HepG2 (cell line): ENCODE results near the gene SOWAHA. TPM values are rescaled to one million over a fixed set of nuclear protein-coding genes. Genes with fewer than 3 reads are reported as not detected.

Source experiments
- ESRRA ChIP-seq: sonication (generic); formaldehyde crosslinking; IDR thresholded peaks from 2 replicates; pipeline ENCODE4 v1.5.1; 2020; ENCODE audit warnings: mild to moderate bottlenecking, low read depth, missing genetic modification reagents
- GZF1 ChIP-seq: sonication (generic); formaldehyde crosslinking; IDR thresholded peaks from 2 replicates; pipeline ENCODE4 v1.5.1; 2020; ENCODE audit warnings: mild to moderate bottlenecking, missing genetic modification reagents
- HOMEZ ChIP-seq: IDR thresholded peaks from 2 replicates; pipeline ENCODE4 v1.6.1; 2016; ENCODE audit warnings: low read depth
- MED1 ChIP-seq: sonication (generic); formaldehyde crosslinking; IDR thresholded peaks from 2 replicates; pipeline ENCODE4 v1.4.0; 2020; ENCODE audit warnings: missing genetic modification reagents
- MED8 ChIP-seq: sonication (generic); formaldehyde crosslinking; IDR thresholded peaks from 2 replicates; pipeline ENCODE4 v1.8.1; 2023; ENCODE audit warnings: mild to moderate bottlenecking, missing genetic modification reagents; ENCODE audit not compliant: insufficient replicate concordance
- MLLT10 ChIP-seq: sonication (generic); formaldehyde crosslinking; IDR thresholded peaks from 2 replicates; pipeline ENCODE4 v1.4.0; 2020; ENCODE audit warnings: missing genetic modification reagents
- MNT ChIP-seq: fragments of 450-650 bp; IDR thresholded peaks from 2 replicates; pipeline ENCODE4 v1.6.1; 2016
- NR2F1 ChIP-seq, 2 experiments: fragments of 450-650 bp in 1 of 2; formaldehyde crosslinking in 1 of 2; IDR thresholded peaks; 2 replicates each; pipeline versions ENCODE4 v1.5.0 to v1.6.1; 2016 to 2020; ENCODE audit warnings: mild to moderate bottlenecking in 1 of 2, missing compliant biosample characterization in 1 of 2, missing genetic modification reagents in 1 of 2, moderate library complexity in 1 of 2
- PPARG ChIP-seq: conservative IDR thresholded peaks from 2 replicates; pipeline ENCODE4 v1.6.1; 2016; ENCODE audit warnings: missing biosample characterization, missing genetic modification reagents
- RARA ChIP-seq: IDR thresholded peaks from 2 replicates; pipeline ENCODE4 v1.6.1; 2016; ENCODE audit warnings: missing genetic modification reagents, missing compliant biosample characterization
- RFX3 ChIP-seq: IDR thresholded peaks from 2 replicates; pipeline ENCODE4 v1.6.1; 2016; ENCODE audit warnings: missing biosample characterization, missing genetic modification reagents
- RNF219 ChIP-seq: sonication (generic); formaldehyde crosslinking; IDR thresholded peaks from 2 replicates; pipeline ENCODE4 v1.5.0; 2020; ENCODE audit warnings: mild to moderate bottlenecking, missing genetic modification reagents
- SIN3A ChIP-seq: IDR thresholded peaks from 2 replicates; pipeline ENCODE4 v1.6.1; 2011; ENCODE audit warnings: low read depth, mild to moderate bottlenecking, control low read depth, low read length, borderline replicate concordance
- SKI ChIP-seq: fragments of 450-650 bp; IDR thresholded peaks from one replicate; pipeline ENCODE4 v1.6.1; 2018; ENCODE audit warnings: mild to moderate bottlenecking; ENCODE audit not compliant: partially characterized antibody
- SMAD3 ChIP-seq: sonication (generic); formaldehyde crosslinking; IDR thresholded peaks from 2 replicates; pipeline ENCODE4 v1.4.0; 2020; ENCODE audit warnings: missing genetic modification reagents
- TBL1XR1 ChIP-seq: fragments of 150-350 bp; IDR thresholded peaks from 2 replicates; pipeline ENCODE4 v1.6.1; 2014; ENCODE audit warnings: borderline replicate concordance, low read length; ENCODE audit not compliant: partially characterized antibody
- TFAP4 ChIP-seq: sonication (generic); IDR thresholded peaks from 2 replicates; pipeline ENCODE4 v1.6.1; 2016; ENCODE audit warnings: low read depth, borderline replicate concordance
- THYN1 ChIP-seq: sonication (generic); formaldehyde crosslinking; IDR thresholded peaks from 2 replicates; pipeline ENCODE4 v1.8.1; 2023; ENCODE audit warnings: low read depth, mild to moderate bottlenecking, moderate library complexity, missing genetic modification reagents, borderline replicate concordance
- ZFP90 ChIP-seq: sonication (generic); formaldehyde crosslinking; IDR thresholded peaks from 2 replicates; pipeline ENCODE4 v1.8.0; 2022; ENCODE audit warnings: missing genetic modification reagents, mild to moderate bottlenecking, inconsistent platforms, borderline replicate concordance
- ZKSCAN1 ChIP-seq: fragments of 150-350 bp; IDR thresholded peaks from 2 replicates; pipeline ENCODE4 v1.6.1; 2014; ENCODE audit warnings: low read length
- ZNF256 ChIP-seq: sonication (generic); formaldehyde crosslinking; conservative IDR thresholded peaks from 2 replicates; pipeline ENCODE4 v1.4.0; 2020; ENCODE audit warnings: missing genetic modification reagents
- ZNF263 ChIP-seq: sonication (generic); formaldehyde crosslinking; IDR thresholded peaks from 2 replicates; pipeline ENCODE4 v1.4.0; 2020; ENCODE audit warnings: missing genetic modification reagents
- ZNF556 ChIP-seq: sonication (generic); formaldehyde crosslinking; IDR thresholded peaks from 2 replicates; pipeline ENCODE4 v1.4.0; 2020; ENCODE audit warnings: mild to moderate bottlenecking, missing genetic modification reagents, borderline replicate concordance
- ZNF678 ChIP-seq: sonication (generic); formaldehyde crosslinking; IDR thresholded peaks from 2 replicates; pipeline ENCODE4 v1.4.0; 2020; ENCODE audit warnings: mild to moderate bottlenecking, missing genetic modification reagents
- ZNF792 ChIP-seq: IDR thresholded peaks from 2 replicates; pipeline ENCODE4 v1.6.1; 2016
- ZNF879 ChIP-seq: sonication (generic); formaldehyde crosslinking; IDR thresholded peaks from 2 replicates; pipeline ENCODE4 v1.8.1; 2023; ENCODE audit warnings: missing genetic modification reagents
- polyA plus RNA-seq, 8 experiments: library from polyadenylated mRNA; depleted of rRNA in 3 of 8; stranded (reverse) in 7 of 8; unstranded in 1 of 8; fragments of >200 nt; fragmentation: Illumina TruSeq in 4 of 8; extraction: Trizol in 4 of 8; gene quantifications; 2 replicates each; pipeline versions ENCODE4 v1.2.1 to v1.2.3, GENCODE V29; 2011 to 2016; ENCODE audit warnings: low read depth in 4 of 8, missing spikeins in 1 of 8, mixed read lengths in 1 of 8; ENCODE audit not compliant: insufficient read depth in 1 of 8
- total RNA-seq, 5 experiments: library from RNA; depleted of rRNA; stranded (reverse); fragments of >200 nt; fragmentation: Illumina TruSeq; extraction: Trizol; gene quantifications; 2 replicates each; pipeline ENCODE4 v1.2.3, GENCODE V29; 2016; ENCODE audit warnings: low read depth in 1 of 5

SOWAHA gene
- total and polyA plus RNA-seq, 2 of the 13 experiments (the other 11 are each of a cell fraction or from before 2014, with no cell fraction given): 0.95 to 1.9 TPM

- 0 out of 2 replicates have a peak, but pooled peaks have one; percentile 42 for TF ChIP-seq HOMEZ (CRISPR knock-in tag)
- TF ChIP-seq RNF219 (CRISPR knock-in tag): no peak
- TF ChIP-seq ZNF678 (CRISPR knock-in tag): no peak
- TF ChIP-seq MNT: no peak
- no peak for TF ChIP-seq THYN1 (CRISPR knock-in tag)
- TF ChIP-seq RARA (CRISPR knock-in tag): peak; percentile 34; the same call in 1 of the 2 replicates
- 0 out of 2 replicates have a peak, but pooled peaks have one; percentile 24 for TF ChIP-seq SIN3A
- TF ChIP-seq ZNF879: no peak
- TF ChIP-seq TBL1XR1: no peak
- TF ChIP-seq GZF1 (CRISPR knock-in tag): no peak
- TF ChIP-seq ZFP90 (CRISPR knock-in tag): 0 out of 2 replicates have a peak, but pooled peaks have one; percentile 62
- no peak for TF ChIP-seq ESRRA (CRISPR knock-in tag)
- 0 out of 2 replicates have a peak, but pooled peaks have one; percentile 25 for TF ChIP-seq ZNF263
- TF ChIP-seq ZNF556 (CRISPR knock-in tag): no peak
- TF ChIP-seq NR2F1 (CRISPR knock-in tag; IDR thresholded peaks at IDR 0.05): peak; percentile 28 to 55; a peak in 2 of 4 replicates
- peak; percentile 22; the same call in 1 of the 2 replicates for TF ChIP-seq SMAD3 (CRISPR knock-in tag)
- no peak for TF ChIP-seq TFAP4
- TF ChIP-seq RFX3 (CRISPR knock-in tag): no peak
- TF ChIP-seq MED8 (CRISPR knock-in tag): no peak
- TF ChIP-seq SKI: no peak
- TF ChIP-seq ZNF792 (CRISPR knock-in tag): no peak
- no peak for TF ChIP-seq ZNF256 (CRISPR knock-in tag)
- peak; percentile 50; the same call in 1 of the 2 replicates for TF ChIP-seq MED1 (CRISPR knock-in tag)
- TF ChIP-seq ZKSCAN1: no peak
- no peak for TF ChIP-seq MLLT10 (CRISPR knock-in tag)
- 0 out of 2 replicates have a peak, but pooled peaks have one; percentile 19 for TF ChIP-seq PPARG (CRISPR knock-in tag)
These were observed 41.6 kb upstream of the SOWAHA start (continued) for GRCh38 chr5:132771503-132771998.
